Right forelimb (tissue), 1 donor: ENCODE measurements around the gene TMEM44.

ENCODE experiments used
- DNase-seq: peaks from one replicate; pipeline ENCODE4 v3.0.0-alpha.2; 2018

TMEM44 gene

GRCh38 chr3:194633349-194634004, at the start of gene TMEM44:
Gene TMEM44 (minus strand): TSS chr3:194633419. CDS start chr3:194633215, 204 bp downstream.
- DNase-seq, result peak; percentile 88

GRCh38 chr3:194682694-194683310, 49.6 kb upstream of the TMEM44 start:
- peak; percentile 74 for DNase-seq

- no peak for DNase-seq
These were observed 49.0 kb upstream of the TMEM44 start for GRCh38 chr3:194682189-194682693.

GRCh38 chr3:194680888-194681615, 47.8 kb upstream of the TMEM44 start:
- DNase-seq, result no peak

- no peak for DNase-seq
These were observed 43.3 kb upstream of the TMEM44 start for GRCh38 chr3:194676471-194676870.

- no peak for DNase-seq
These were observed 42.5 kb upstream of the TMEM44 start for GRCh38 chr3:194675680-194676079.

- no peak for DNase-seq
These were observed 41.9 kb upstream of the TMEM44 start for GRCh38 chr3:194675081-194675640.

GRCh38 chr3:194673761-194674160, 40.5 kb upstream of the TMEM44 start:
- no peak for DNase-seq

GRCh38 chr3:194672876-194673275, 39.7 kb upstream of the TMEM44 start:
- no peak for DNase-seq

GRCh38 chr3:194671900-194672808, 38.9 kb upstream of the TMEM44 start, which contains the start of gene LSG1:
Gene LSG1 (minus strand): TSS chr3:194672191. CDS start chr3:194672162, 29 bp downstream.
- peak; percentile 93 for DNase-seq

GRCh38 chr3:194671511-194671899, 38.3 kb upstream of the TMEM44 start:
- DNase-seq, result no peak

GRCh38 chr3:194667363-194667762, 34.1 kb upstream of the TMEM44 start:
- DNase-seq, result no peak

- DNase-seq, result no peak
These were observed 31.6 kb upstream of the TMEM44 start for GRCh38 chr3:194664857-194665256.

- no peak for DNase-seq
These were observed 28.7 kb upstream of the TMEM44 start for GRCh38 chr3:194661946-194662345.

GRCh38 chr3:194661374-194661773, 28.2 kb upstream of the TMEM44 start:
- DNase-seq, result no peak

- DNase-seq, result no peak
These were observed 26.6 kb upstream of the TMEM44 start for GRCh38 chr3:194659778-194660177.

GRCh38 chr3:194658477-194659242, 25.4 kb upstream of the TMEM44 start:
- no peak for DNase-seq

- no peak for DNase-seq
These were observed 24.2 kb upstream of the TMEM44 start for GRCh38 chr3:194657439-194657838.

- no peak for DNase-seq
These were observed 21.2 kb upstream of the TMEM44 start for GRCh38 chr3:194654443-194654842.

- no peak for DNase-seq
These were observed 14.5 kb upstream of the TMEM44 start for GRCh38 chr3:194647747-194648146.

GRCh38 chr3:194642769-194643168, 9.6 kb upstream of the TMEM44 start:
- no peak for DNase-seq
